Tibial artery (tissue), 4 donors: ENCODE data around the gene RNF220.
A peak's percentile ranks its signal among the peaks of the same experiment; 100 is the strongest.

Source experiments
- DNase-seq, 2 donors: peaks; one replicate each; pipeline ENCODE4 v3.0.0-alpha.2; 2019
- H3K27ac ChIP-seq, 2 donors: fragments of 200-600 bp; sonication (generic) in 1 of 2; 1 replicate in 1 of 2; 2 replicates in 1 of 2; pipeline ENCODE4 v1.5.1; 2018 to 2019; ENCODE audit warnings: mild to moderate bottlenecking in 1 of 2
- H3K27me3 ChIP-seq, 2 donors: fragments of 200-600 bp; sonication (generic) in 1 of 2; one replicate each; pipeline versions ENCODE4 v1.5.1 to v1.6.0; 2016 to 2019
- H3K36me3 ChIP-seq, 3 donors: fragments of 200-600 bp; sonication (generic) in 2 of 3; one replicate each; pipeline ENCODE4 v1.5.1; 2016 to 2019; ENCODE audit warnings: mild to moderate bottlenecking in 2 of 3
- H3K4me1 ChIP-seq, 4 donors: fragments of 200-600 bp; sonication (generic) in 2 of 4; 1 replicate in 3 of 4; 2 replicates in 1 of 4; pipeline ENCODE4 v1.5.1; 2016 to 2019
- H3K4me3 ChIP-seq, 2 donors: fragments of 200-600 bp; sonication (generic) in 1 of 2; 1 replicate in 1 of 2; 2 replicates in 1 of 2; pipeline ENCODE4 v1.5.1; 2018 to 2019; ENCODE audit warnings: mild to moderate bottlenecking in 2 of 2
- H3K9me3 ChIP-seq, 3 donors: fragments of 200-600 bp; sonication (generic) in 1 of 3; one replicate each; pipeline ENCODE4 v1.5.1; 2016 to 2019
- intact Hi-C: fragments of 100-400 bp; cut with DNase I; formaldehyde crosslinking; loops from one replicate; pipeline ENCODE4 v1.15.0; 2023; ENCODE audit warnings: low total_unique reads
- TF ChIP-seq, protein P1 (sequence below), 2 experiments: fragments of 200-600 bp in 1 of 2; fragments of 450-650 bp in 1 of 2; IDR thresholded peaks; one replicate each; pipeline ENCODE4 v1.5.1; 2017 to 2019; ENCODE audit warnings: antibody characterized with exemption in 2 of 2, mild to moderate bottlenecking in 1 of 2, moderate library complexity in 1 of 2

Gene RNF220

DNA sequence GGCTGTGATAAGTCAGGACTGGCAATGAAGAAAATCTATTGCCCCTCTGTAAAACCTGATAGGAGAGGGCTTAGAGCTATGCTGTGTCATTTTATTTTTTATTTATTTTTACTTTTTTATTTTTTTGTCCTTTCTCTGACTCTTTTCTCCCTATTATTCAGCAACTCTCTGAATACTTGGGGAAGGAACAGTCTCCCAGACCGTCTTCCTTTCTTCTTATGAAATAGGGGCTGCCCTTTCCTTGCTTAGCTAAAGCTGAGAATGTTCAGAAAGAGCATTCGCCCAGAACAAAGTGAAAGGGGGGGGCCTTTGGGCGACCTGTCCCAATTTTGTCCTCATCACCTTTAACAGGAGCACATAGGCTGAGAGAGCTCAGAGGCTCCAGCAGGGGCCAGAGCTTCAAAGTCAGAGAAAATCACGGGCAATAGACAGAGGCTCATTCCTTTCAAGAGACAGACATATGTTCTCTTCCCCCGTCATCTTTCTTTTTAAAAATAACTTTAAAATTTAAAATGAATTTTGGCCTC, 80.9 kb downstream of the RNF220 start:
- Histone ChIP-seq H3K4me3 (peak overlapping the region in 1 of 2 donors; percentile 0), H3K27ac (peak overlapping the region; percentile 61 to 77), H3K27me3 (peaks cover 0 to under 1% of the 10 kb centered on the region in 2 donors), H3K36me3 (no peaks in the 10 kb centered on the region), H3K9me3 (no peaks in the 10 kb centered on the region), H3K4me1 (peaks cover 0 to 33% (median 19%) of the 10 kb centered on the region in 4 donors)
- TF ChIP-seq, protein P1, sequence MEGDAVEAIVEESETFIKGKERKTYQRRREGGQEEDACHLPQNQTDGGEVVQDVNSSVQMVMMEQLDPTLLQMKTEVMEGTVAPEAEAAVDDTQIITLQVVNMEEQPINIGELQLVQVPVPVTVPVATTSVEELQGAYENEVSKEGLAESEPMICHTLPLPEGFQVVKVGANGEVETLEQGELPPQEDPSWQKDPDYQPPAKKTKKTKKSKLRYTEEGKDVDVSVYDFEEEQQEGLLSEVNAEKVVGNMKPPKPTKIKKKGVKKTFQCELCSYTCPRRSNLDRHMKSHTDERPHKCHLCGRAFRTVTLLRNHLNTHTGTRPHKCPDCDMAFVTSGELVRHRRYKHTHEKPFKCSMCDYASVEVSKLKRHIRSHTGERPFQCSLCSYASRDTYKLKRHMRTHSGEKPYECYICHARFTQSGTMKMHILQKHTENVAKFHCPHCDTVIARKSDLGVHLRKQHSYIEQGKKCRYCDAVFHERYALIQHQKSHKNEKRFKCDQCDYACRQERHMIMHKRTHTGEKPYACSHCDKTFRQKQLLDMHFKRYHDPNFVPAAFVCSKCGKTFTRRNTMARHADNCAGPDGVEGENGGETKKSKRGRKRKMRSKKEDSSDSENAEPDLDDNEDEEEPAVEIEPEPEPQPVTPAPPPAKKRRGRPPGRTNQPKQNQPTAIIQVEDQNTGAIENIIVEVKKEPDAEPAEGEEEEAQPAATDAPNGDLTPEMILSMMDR (IDR thresholded peaks at IDR 0.05): no peak
- DNase-seq: no peak
- intact Hi-C loops: no loop called here

DNA sequence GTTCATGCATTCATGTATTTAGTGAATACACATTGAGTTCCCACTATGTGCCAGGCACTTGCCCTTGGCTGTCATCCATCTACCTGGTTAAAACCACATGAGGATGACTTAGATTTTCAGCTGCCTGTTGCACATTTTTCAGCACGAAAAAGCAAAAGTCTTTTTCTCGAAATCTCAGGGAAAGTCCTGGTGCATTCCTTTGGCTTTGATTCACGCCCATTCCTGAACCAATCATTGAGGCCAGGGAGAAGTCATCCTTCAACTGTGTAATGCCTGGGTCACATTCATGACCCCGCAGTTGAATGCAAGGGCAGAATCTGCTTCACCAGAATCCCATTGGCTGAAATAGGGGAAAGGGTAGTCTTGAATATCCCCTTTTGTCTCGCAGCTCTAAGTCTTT, 84.4 kb downstream of the RNF220 start:
- Histone ChIP-seq H3K9me3 (no peaks in the 10 kb centered on the region), H3K4me1 (peaks cover 0 to 24% (median 15%) of the 10 kb centered on the region in 4 donors), H3K4me3 (no peak overlapping the region), H3K27ac (no peak overlapping the region), H3K36me3 (no peaks in the 10 kb centered on the region), H3K27me3 (peaks cover 0 to 2% of the 10 kb centered on the region in 2 donors)
- intact Hi-C loops: no loop called here
- no peak for DNase-seq
- TF ChIP-seq, protein P1 (IDR thresholded peaks at IDR 0.05): no peak

DNA sequence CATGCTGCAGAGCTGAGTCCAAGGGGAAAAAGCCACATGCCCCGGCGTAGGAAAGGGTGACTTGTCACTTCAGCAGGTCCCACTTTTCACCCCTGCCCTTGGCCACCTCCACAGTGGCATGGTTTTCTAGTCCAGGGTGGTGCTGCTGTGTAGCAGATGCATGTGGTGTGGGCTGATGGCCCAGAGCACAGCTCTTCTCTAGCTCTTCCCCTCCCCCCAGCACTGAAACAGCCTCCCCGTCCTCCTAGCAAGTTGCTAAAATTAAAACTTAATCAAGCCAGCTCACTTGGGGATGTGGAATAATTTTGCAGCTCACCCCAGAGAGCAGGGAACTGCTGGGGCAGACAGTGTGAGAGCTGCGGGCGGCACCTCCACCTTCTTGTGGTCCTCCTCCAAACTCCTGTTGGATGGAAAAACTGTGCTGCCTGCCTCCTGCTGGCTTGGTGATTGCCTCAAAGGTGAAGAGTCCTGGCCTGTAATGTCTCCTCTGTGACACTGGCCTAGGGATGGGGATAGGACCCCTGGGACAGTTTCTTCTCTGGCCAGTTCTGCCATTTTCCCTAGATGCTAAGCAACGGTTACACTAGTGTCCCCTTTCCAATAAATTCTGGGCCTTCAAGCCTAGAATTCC, 91.6 kb downstream of the RNF220 start:
- TF ChIP-seq, protein P1 (IDR thresholded peaks at IDR 0.05): no peak
- Histone ChIP-seq H3K27me3 (peaks cover 0 to 28% of the 10 kb centered on the region in 2 donors), H3K9me3 (no peaks in the 10 kb centered on the region), H3K36me3 (no peaks in the 10 kb centered on the region), H3K27ac (no peak overlapping the region), H3K4me1 (peaks cover 0 to 10% (median 5%) of the 10 kb centered on the region in 4 donors), H3K4me3 (no peak overlapping the region)
- DNase-seq: no peak
- intact Hi-C loops: loop anchor here (10.0 kb wide), 1 partner anchor 272 kb away; no protein-coding TSS in a partner anchor

DNA sequence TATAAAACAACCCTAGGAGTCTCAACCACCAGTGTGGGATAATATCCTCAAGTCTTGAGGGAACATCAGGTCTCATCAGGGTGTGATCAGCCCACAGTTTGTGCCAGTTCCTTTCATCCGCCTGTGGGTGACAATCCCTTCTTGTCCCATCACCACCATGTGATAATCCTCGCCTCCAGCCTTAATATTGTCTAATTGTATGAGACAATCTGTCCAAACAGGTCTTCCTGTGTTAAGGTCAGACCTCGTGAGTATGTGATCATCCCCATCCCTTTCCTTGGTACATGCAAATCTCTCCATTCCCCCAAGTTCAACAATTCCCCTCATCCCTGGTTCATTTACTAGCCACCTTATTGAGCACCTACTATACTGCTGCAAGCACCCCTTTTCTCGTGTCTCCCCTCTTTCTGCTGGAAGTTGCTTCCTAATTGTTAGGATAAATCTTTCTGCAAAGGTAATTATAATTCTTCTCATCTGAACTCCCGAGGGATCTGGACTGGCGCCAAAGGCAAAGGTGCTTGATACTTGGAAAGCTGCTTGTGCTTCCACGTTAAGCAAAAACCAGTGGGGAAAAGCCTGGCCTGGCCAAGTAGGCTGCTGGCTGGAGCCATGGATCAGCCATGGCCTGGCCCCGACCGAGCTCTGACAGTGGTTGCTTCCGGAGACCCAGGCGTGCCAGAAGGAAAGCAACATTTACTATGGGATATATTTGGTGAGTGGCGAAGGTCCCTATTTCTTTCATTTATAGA, 92.5 kb downstream of the RNF220 start:
- H3K36me3 ChIP-seq: no peaks in the 10 kb centered on the region
- H3K4me1 ChIP-seq: peaks cover 0 to 13% (median 5%) of the 10 kb centered on the region in 4 donors
- no peak for DNase-seq
- peaks cover 0 to 26% of the 10 kb centered on the region in 2 donors for H3K27me3 ChIP-seq
- no peak overlapping the region for H3K27ac ChIP-seq
- intact Hi-C loops: loop anchor here (10.0 kb wide), 1 partner anchor 273 kb away; no protein-coding TSS in a partner anchor
- TF ChIP-seq, protein P1 (IDR thresholded peaks at IDR 0.05): no peak
- H3K4me3 ChIP-seq: no peak overlapping the region
- no peaks in the 10 kb centered on the region for H3K9me3 ChIP-seq

DNA sequence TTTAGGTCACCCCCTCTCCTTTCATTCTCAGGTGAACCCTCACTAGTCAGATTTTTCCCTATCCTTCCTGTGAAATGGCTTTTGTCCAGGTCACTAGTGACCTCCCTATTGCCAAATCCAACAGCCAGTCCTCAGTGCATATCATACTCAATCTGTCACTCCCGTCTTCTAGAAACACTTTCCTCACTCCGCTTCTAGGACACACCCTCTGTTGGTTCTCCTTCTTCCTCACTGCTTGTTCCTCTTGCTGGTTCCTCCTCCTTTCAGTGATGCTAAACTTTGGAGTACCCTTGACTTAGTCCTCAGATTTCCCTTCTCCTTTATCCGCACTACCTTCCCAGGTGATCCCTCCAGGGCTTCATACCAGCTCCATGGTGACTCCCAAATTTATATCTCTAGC, 94.3 kb downstream of the RNF220 start:
- intact Hi-C loops: loop anchor here (10.0 kb wide), 1 partner anchor 275 kb away; no protein-coding TSS in a partner anchor
- Histone ChIP-seq H3K27ac (no peak overlapping the region), H3K4me1 (peaks cover 0 to 13% (median 5%) of the 10 kb centered on the region in 4 donors), H3K4me3 (no peak overlapping the region), H3K36me3 (no peaks in the 10 kb centered on the region), H3K9me3 (no peaks in the 10 kb centered on the region), H3K27me3 (peaks cover 0 to 26% of the 10 kb centered on the region in 2 donors)
- DNase-seq: no peak
- TF ChIP-seq, protein P1 (IDR thresholded peaks at IDR 0.05): no peak
